ENCODE results near the gene PODN. TPM values are rescaled to one million over a fixed set of nuclear protein-coding genes. Genes with fewer than 3 reads are reported as not detected.

Gene PODN
- total RNA-seq, 2 donors from 2014 or later = 6.2 to 22.0 TPM

GRCh38 chr1:53069663-53070327 is 7.8 kb downstream of the PODN start:
- no peak for ATAC-seq
- intact Hi-C loops (cut with DNase I, micrococcal nuclease) = no loop called here
- no peak for DNase-seq

GRCh38 chr1:53070621-53071020 is 8.6 kb downstream of the PODN start:
- intact Hi-C loops (cut with DNase I, micrococcal nuclease) = no loop called here
- DNase-seq (no peak), ATAC-seq (no peak)

- intact Hi-C loops (cut with DNase I, micrococcal nuclease) = no loop called here
- no peak for ATAC-seq
- DNase-seq = no peak
Observed at GRCh38 chr1:53071167-53071865, 9.3 kb downstream of the PODN start.

- intact Hi-C loops (cut with DNase I, micrococcal nuclease) = no loop called here
- DNase-seq (no peak), ATAC-seq (no peak)
Observed at GRCh38 chr1:53071915-53072314, 9.9 kb downstream of the PODN start.

GRCh38 chr1:53073287-53073686 is 11.3 kb downstream of the PODN start:
- no peak for DNase-seq
- no peak for ATAC-seq
- intact Hi-C loops (cut with DNase I, micrococcal nuclease) = no loop called here

GRCh38 chr1:53073868-53074311 is 11.9 kb downstream of the PODN start:
- ATAC-seq = peak; percentile 37
- DNase-seq = peak; percentile 3 to 28
- intact Hi-C loops (cut with DNase I, micrococcal nuclease) = no loop called here

- ATAC-seq (no peak), DNase-seq (peak in 1 of 2 donors; percentile 11)
- intact Hi-C loops (cut with DNase I, micrococcal nuclease) = no loop called here
Observed at GRCh38 chr1:53074313-53075154, 12.5 kb downstream of the PODN start.

- DNase-seq (peak; percentile 0 to 16), ATAC-seq (no peak)
- intact Hi-C loops (cut with DNase I, micrococcal nuclease) = no loop called here
Observed at GRCh38 chr1:53075206-53075605, 13.2 kb downstream of the PODN start.

GRCh38 chr1:53075761-53076163 is 13.7 kb downstream of the PODN start:
- DNase-seq = peak in 1 of 2 donors; percentile 11
- intact Hi-C loops (cut with DNase I, micrococcal nuclease) = no loop called here
- no peak for ATAC-seq

GRCh38 chr1:53076165-53076564 is 14.2 kb downstream of the PODN start:
- DNase-seq = peak in 1 of 2 donors; percentile 8
- intact Hi-C loops (cut with DNase I, micrococcal nuclease) = no loop called here

GRCh38 chr1:53076721-53077598 is 14.9 kb downstream of the PODN start:
- no peak for DNase-seq
- ATAC-seq = no peak
- intact Hi-C loops (cut with DNase I, micrococcal nuclease) = no loop called here

More at GRCh38 chr1:53076165-53076564, 14.2 kb downstream of the PODN start:
- ATAC-seq = no peak

GRCh38 chr1:53077599-53077965 is 15.6 kb downstream of the PODN start:
- DNase-seq (no peak), ATAC-seq (no peak)
- intact Hi-C loops (cut with DNase I, micrococcal nuclease) = no loop called here

- DNase-seq = no peak
- intact Hi-C loops (cut with DNase I, micrococcal nuclease) = no loop called here
- no peak for ATAC-seq
Observed at GRCh38 chr1:53078333-53079101, 16.5 kb downstream of the PODN start.

GRCh38 chr1:53079251-53079650 is 17.2 kb downstream of the PODN start:
- DNase-seq (no peak), ATAC-seq (no peak)

GRCh38 chr1:53080041-53080440 is 18.0 kb downstream of the PODN start:
- no peak for ATAC-seq
- intact Hi-C loops (cut with DNase I, micrococcal nuclease) = no loop called here

More at GRCh38 chr1:53079251-53079650, 17.2 kb downstream of the PODN start:
- intact Hi-C loops (cut with DNase I, micrococcal nuclease) = no loop called here

GRCh38 chr1:53080769-53081168 is 18.8 kb downstream of the PODN start:
- no peak for DNase-seq
- ATAC-seq = no peak
- intact Hi-C loops (cut with DNase I, micrococcal nuclease) = no loop called here

More at GRCh38 chr1:53080041-53080440, 18.0 kb downstream of the PODN start:
- no peak for DNase-seq

- ATAC-seq = no peak
- DNase-seq = no peak
- intact Hi-C loops (cut with DNase I, micrococcal nuclease) = no loop called here
Observed at GRCh38 chr1:53081384-53082066, 19.5 kb downstream of the PODN start.

All from left colon (tissue), 2 donors.